ENCODE results near the gene BPIFB3. TPM values are rescaled to one million over a fixed set of nuclear protein-coding genes. Genes with fewer than 3 reads are reported as not detected.

Gene BPIFB3
- polyA plus RNA-seq, 1 donor from 2014 or later = not detected

GRCh38 chr20:33009214-33010132 lies 44.2 kb upstream of the BPIFB3 start:
- no peaks in the 10 kb centered on the region for H4K20me1 ChIP-seq (ENCODE audit: insufficient read depth)
- no peak overlapping the region for H3K4me2 ChIP-seq (ENCODE audit: low read length)
- no peaks in the 10 kb centered on the region for H3K36me3 ChIP-seq (ENCODE audit: insufficient read depth, low read length)
- no peak overlapping the region for H3K27ac ChIP-seq (ENCODE audit: low read length)
- H3K9me2 ChIP-seq (ENCODE audit: insufficient read depth, low read length) = no peaks in the 10 kb centered on the region
- no peak overlapping the region for H3K4me3 ChIP-seq (ENCODE audit: low read length)
- H3K79me2 ChIP-seq (replicated peaks; ENCODE audit: insufficient read depth, low read length) = no peaks in the 10 kb centered on the region
- no peak for TF ChIP-seq TAF1 (IDR thresholded peaks at IDR 0.05; ENCODE audit: low read depth)
- TF ChIP-seq MXI1 (conservative IDR thresholded peaks at IDR 0.05; ENCODE audit: poor library complexity, severe bottlenecking) = no peak
- TF ChIP-seq CTCF (IDR thresholded peaks at IDR 0.05; ENCODE audit: poor library complexity, severe bottlenecking) = no peak
- no peak for TF ChIP-seq RAD21 (conservative IDR thresholded peaks at IDR 0.05)
- TF ChIP-seq POLR2AphosphoS5 (IDR thresholded peaks at IDR 0.05) = no peak
- TF ChIP-seq EZH2 (IDR thresholded peaks at IDR 0.05; ENCODE audit: borderline replicate concordance, insufficient read depth, low read length, poor library complexity, severe bottlenecking) = no peak
- TF ChIP-seq REST (IDR thresholded peaks at IDR 0.05; ENCODE audit: borderline replicate concordance) = no peak
- no peak for TF ChIP-seq SMC3 (conservative IDR thresholded peaks at IDR 0.05; ENCODE audit: poor library complexity)
- TF ChIP-seq EP300 (conservative IDR thresholded peaks at IDR 0.05; ENCODE audit: poor library complexity, severe bottlenecking) = no peak
- H3K9ac ChIP-seq (ENCODE audit: low read length) = no peak overlapping the region
- H2AFZ ChIP-seq (ENCODE audit: low read depth, low read length) = no peak overlapping the region
- H3K9me3 ChIP-seq (ENCODE audit: low read length) = peaks cover 3% of the 10 kb centered on the region
- H3F3A ChIP-seq (ENCODE audit: insufficient read depth, low read length, poor library complexity, severe bottlenecking) = no peaks in the 10 kb centered on the region
- H3K27me3 ChIP-seq (ENCODE audit: insufficient read depth, low read depth, low read length) = no peaks in the 10 kb centered on the region

- no peaks in the 10 kb centered on the region for H3F3A ChIP-seq (ENCODE audit: insufficient read depth, low read length, poor library complexity, severe bottlenecking)
- H3K4me2 ChIP-seq (ENCODE audit: low read length) = no peak overlapping the region
- H3K79me2 ChIP-seq (replicated peaks; ENCODE audit: insufficient read depth, low read length) = no peaks in the 10 kb centered on the region
- no peak overlapping the region for H3K9ac ChIP-seq (ENCODE audit: low read length)
- peaks cover 3% of the 10 kb centered on the region for H3K9me3 ChIP-seq (ENCODE audit: low read length)
- H4K20me1 ChIP-seq (ENCODE audit: insufficient read depth) = no peaks in the 10 kb centered on the region
- H3K4me3 ChIP-seq (ENCODE audit: low read length) = no peak overlapping the region
- no peaks in the 10 kb centered on the region for H3K36me3 ChIP-seq (ENCODE audit: insufficient read depth, low read length)
- no peak overlapping the region for H3K27ac ChIP-seq (ENCODE audit: low read length)
- TF ChIP-seq POLR2AphosphoS5 (IDR thresholded peaks at IDR 0.05) = no peak
- no peak for TF ChIP-seq EZH2 (IDR thresholded peaks at IDR 0.05; ENCODE audit: borderline replicate concordance, insufficient read depth, low read length, poor library complexity, severe bottlenecking)
- TF ChIP-seq REST (IDR thresholded peaks at IDR 0.05; ENCODE audit: borderline replicate concordance) = no peak
- TF ChIP-seq MXI1 (conservative IDR thresholded peaks at IDR 0.05; ENCODE audit: poor library complexity, severe bottlenecking) = no peak
- no peak for TF ChIP-seq EP300 (conservative IDR thresholded peaks at IDR 0.05; ENCODE audit: poor library complexity, severe bottlenecking)
- no peak for TF ChIP-seq SMC3 (conservative IDR thresholded peaks at IDR 0.05; ENCODE audit: poor library complexity)
- TF ChIP-seq CTCF (IDR thresholded peaks at IDR 0.05; ENCODE audit: poor library complexity, severe bottlenecking) = no peak
- TF ChIP-seq RAD21 (conservative IDR thresholded peaks at IDR 0.05) = no peak
- no peak for TF ChIP-seq TAF1 (IDR thresholded peaks at IDR 0.05; ENCODE audit: low read depth)
- H3K9me2 ChIP-seq (ENCODE audit: insufficient read depth, low read length) = no peaks in the 10 kb centered on the region
- no peaks in the 10 kb centered on the region for H3K27me3 ChIP-seq (ENCODE audit: insufficient read depth, low read depth, low read length)
- no peak overlapping the region for H2AFZ ChIP-seq (ENCODE audit: low read depth, low read length)
These were observed 43.6 kb upstream of the BPIFB3 start for GRCh38 chr20:33010133-33010504.

Measured in neural cell (in vitro differentiated cells).